GM18951 (cell line): ENCODE data around the gene RET.

Experiments
- POLR2A ChIP-seq: IDR thresholded peaks from 4 replicates; pipeline ENCODE4 v1.6.1; 2011; ENCODE audit warnings: mild to moderate bottlenecking; ENCODE audit not compliant: insufficient read length, insufficient read depth; ENCODE audit errors: extremely low read depth
- in situ Hi-C: fragments of 300-500 bp; cut with MboI; formaldehyde crosslinking; loops from one replicate; pipeline ENCODE4 v1.12.0; 2022; ENCODE audit warnings: low sequenced_read_pairs, mixed read lengths, inconsistent platforms; ENCODE audit not compliant: unreplicated experiment

Gene RET

GRCh38 chr10:43114743-43115611, 38.1 kb downstream of the RET start:
- no peak for TF ChIP-seq POLR2A
- in situ Hi-C loops: no loop called here

- in situ Hi-C loops: no loop called here
Observed at GRCh38 chr10:43115881-43116595, 39.2 kb downstream of the RET start.

GRCh38 chr10:43116596-43116995, 39.7 kb downstream of the RET start:
- in situ Hi-C loops: no loop called here
- TF ChIP-seq POLR2A: no peak

More at GRCh38 chr10:43115881-43116595, 39.2 kb downstream of the RET start:
- no peak for TF ChIP-seq POLR2A

DNA sequence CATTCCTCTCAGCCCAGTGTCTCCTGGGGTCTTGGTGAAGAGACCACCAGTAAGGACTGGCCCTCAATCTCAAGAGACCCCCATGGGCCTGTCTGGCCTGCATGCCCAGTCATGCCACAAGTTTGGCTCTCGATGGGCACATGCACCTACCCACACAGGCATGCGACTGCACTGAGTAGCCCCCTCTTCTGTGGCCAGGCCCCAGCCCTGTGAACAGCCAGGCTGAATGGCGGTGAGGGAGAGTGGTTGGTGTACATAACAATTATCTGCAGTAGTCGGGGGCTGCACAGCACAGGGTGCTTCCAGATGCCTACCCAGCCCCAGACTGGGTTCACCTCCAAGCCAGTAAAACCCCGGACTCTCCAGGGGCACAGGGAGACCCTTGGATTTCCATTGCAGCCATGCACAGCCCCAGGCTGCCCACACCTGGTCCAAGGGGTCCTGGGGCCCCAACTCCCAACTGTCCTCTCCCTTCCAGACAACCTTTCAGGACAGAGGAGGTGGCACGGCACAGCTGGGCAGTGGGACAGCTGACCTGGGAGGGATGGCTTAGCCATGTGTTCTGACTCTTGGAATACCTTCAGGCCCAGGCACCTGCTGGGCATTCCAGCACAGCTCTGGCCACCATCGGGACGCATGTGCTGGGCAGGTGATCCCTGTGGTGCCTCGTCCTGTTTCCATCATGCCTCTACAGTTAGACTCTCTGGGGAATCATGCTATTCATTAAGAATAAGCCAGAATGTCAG, 40.3 kb downstream of the RET start:
- in situ Hi-C loops: no loop called here
- TF ChIP-seq POLR2A: no peak

DNA sequence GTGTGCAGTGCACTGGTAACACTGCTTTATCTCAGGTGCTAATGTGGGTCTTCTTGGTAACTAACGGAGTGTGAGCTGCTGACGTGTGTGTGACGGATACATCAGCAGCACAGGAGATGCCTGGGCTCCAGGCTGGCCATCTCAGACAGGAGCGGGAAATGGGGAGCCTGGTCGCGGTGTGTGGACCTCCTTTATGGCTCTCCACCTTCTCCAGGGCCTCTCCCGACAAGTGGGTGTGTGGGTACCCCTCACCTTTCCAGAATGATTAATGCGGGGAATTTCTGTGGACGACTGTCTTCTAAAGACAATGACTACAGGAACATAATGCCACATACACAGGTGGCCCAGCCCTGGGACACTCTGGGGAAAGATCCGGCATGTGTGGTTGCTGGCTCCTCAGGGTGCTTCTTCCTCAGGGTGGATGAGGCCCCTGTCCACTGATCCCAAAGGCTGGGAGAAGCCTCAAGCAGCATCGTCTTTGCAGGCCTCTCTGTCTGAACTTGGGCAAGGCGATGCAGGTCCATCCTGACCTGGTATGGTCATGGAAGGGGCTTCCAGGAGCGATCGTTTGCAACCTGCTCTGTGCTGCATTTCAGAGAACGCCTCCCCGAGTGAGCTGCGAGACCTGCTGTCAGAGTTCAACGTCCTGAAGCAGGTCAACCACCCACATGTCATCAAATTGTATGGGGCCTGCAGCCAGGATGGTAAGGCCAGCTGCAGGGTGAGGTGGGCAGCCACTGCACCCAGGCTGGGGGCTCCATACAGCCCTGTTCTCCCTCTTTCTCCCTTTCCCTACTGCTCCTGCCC, 41.1 kb downstream of the RET start:
- in situ Hi-C loops: no loop called here
- no peak for TF ChIP-seq POLR2A

GRCh38 chr10:43118631-43119415, 42.0 kb downstream of the RET start:
- in situ Hi-C loops: no loop called here
- TF ChIP-seq POLR2A: no peak

DNA sequence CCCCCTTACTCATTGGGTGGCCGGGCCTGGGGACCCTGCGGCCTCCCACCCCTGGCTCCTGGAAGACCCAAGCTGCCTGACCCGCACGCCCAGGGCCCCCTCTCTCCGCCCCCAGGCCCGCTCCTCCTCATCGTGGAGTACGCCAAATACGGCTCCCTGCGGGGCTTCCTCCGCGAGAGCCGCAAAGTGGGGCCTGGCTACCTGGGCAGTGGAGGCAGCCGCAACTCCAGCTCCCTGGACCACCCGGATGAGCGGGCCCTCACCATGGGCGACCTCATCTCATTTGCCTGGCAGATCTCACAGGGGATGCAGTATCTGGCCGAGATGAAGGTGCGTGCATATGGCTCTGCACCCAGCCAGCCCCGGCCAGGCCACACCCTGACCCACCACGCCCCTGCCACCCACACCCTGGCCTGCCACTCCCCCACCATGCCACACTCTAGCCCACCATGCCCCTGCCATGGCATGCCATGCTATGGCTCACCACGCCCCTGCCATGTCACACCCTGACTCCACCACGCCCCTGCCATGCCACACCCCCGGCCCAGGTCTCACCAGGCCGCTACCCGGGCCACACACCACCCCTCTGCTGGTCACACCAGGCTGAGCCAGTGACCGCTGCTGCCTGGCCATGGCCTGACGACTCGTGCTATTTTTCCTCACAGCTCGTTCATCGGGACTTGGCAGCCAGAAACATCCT, 42.7 kb downstream of the RET start:
- in situ Hi-C loops: no loop called here
- no peak for TF ChIP-seq POLR2A

- in situ Hi-C loops: no loop called here
- no peak for TF ChIP-seq POLR2A
Observed at GRCh38 chr10:43120116-43120928, 43.5 kb downstream of the RET start.

DNA sequence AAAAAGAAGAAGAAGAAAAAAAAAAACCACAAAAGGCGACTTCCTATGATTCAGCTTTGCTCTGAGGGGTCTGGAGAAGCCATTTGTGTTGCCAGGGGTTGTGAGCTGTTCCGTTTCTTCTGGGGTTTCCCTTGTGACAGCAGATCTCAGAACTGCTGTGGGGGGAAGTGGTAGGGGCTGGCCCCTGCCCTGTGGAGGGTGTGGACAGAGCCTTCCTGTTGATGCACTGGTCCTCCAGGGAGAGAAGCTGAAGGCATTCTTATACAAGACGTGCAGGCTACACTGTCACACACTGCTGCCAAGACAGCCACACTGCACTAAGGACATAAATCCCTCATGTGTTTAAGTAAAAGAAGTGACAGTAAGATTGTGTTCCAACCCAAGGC, 44.1 kb downstream of the RET start:
- in situ Hi-C loops: no loop called here
- TF ChIP-seq POLR2A: no peak

DNA sequence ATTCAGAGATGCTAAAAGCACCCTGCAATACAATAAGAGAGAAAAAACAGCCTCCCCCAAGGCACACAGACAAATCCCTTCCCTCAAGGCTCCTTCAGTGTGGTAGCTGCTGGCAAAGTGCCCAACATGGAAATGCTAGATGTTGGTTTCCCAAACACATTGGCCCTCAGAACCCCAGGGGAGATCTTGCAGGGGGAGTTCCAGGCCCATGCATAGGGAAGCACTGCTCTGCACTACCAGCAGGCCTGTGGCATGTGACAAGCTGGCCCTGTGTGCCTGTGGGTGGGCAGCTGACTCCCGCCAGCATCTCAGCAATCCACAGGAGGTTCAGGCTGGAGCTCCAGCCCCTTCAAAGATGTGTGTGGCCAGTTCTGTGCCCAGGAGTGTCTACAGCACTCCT, 44.6 kb downstream of the RET start:
- in situ Hi-C loops: no loop called here

GRCh38 chr10:43122096-43122495, 45.2 kb downstream of the RET start:
- no peak for TF ChIP-seq POLR2A
- in situ Hi-C loops: no loop called here

More for the DNA sequence above, 44.6 kb downstream of the RET start:
- TF ChIP-seq POLR2A: no peak
